Posterior vena cava (tissue), 2 donors: ENCODE measurements around the gene MYO15B. TPM values are rescaled to one million over a fixed set of nuclear protein-coding genes. Genes with fewer than 3 reads are reported as not detected.
"Not testable (repeated sequence)": the region's sequence is repeated elsewhere in the genome, so short reads cannot be mapped to it uniquely, and the experiment has no call there.

Source experiments
- DNase-seq: peaks from one replicate; pipeline ENCODE4 v3.0.0-alpha.2; 2020; ENCODE audit warnings: low spot score
- intact Hi-C, 2 donors: fragments of 100-400 bp; cut with DNase I; formaldehyde crosslinking; loops; one replicate each; pipeline versions ENCODE4 v1.14.1 to v1.14.2; 2022 to 2023
- total RNA-seq, 2 donors: library from RNA; stranded (reverse); fragmentation: NEBNext Ultra II Directional; extraction: Animal tissue kit (Norgen Biotek cat#: 25700); gene quantifications; one replicate each; pipeline ENCODE4 v1.2.1, GENCODE V29; 2021
- donor health status: DM: yes; HTN: yes; CAD: no.
- donor health status: DM: yes; HTN: yes; CAD: no.

MYO15B gene
- total RNA-seq, 2 donors from 2014 or later = 76.5 to 114 TPM

DNA sequence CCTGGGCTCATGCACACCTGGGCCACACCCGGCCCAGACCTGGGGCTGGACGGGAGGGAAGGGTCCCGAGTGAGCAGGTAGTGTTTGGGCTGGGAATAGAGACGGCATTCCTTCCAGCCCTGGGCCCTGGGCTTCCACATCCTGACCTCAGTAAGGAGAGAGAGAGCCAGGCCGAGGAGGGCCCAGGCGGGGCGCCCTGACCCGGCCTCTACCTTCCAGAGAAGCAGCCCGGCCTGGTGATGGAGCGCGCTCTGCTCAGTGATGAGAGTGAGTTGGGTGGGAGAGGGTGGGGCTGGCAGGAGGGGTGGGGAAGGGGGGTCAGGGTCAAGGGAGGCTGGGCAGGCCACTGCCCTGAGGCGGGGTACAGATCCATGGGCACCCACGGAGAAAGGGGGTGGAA is 13.6 kb upstream of the MYO15B start:
- no peak for DNase-seq
- intact Hi-C loops = no loop called here

DNA sequence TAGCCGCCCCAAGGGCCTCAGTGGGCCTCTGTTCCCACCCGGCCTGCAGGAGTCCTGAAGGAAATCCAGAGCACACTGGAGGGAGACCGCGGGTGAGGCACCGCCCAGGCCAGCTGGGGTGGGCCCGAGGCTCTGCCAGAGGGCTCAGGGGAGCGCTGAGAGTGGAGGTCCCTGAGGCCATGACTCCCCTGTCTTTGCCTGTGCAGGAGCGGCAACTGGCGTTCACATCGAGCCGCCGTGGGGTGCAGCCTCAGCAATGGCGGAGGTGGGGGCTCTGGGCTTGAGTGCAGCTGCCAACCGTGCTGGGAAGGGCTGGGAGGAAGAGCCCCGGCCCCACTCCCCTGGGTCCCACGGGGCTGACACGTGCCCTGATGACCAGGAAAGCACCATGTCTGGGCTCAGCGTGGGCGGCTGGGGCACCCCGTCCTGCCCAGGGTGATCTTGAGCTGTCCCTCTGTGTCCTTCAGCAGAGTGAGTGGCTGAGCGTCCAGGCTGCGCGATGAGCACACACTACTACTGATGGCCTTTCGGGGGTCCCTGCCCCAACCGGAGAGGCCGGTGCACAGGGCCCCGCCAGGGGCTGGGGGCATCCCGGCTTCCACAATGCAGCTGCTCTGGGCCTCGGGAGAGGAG is 13.1 kb upstream of the MYO15B start:
- intact Hi-C loops = no loop called here
- no peak for DNase-seq

DNA sequence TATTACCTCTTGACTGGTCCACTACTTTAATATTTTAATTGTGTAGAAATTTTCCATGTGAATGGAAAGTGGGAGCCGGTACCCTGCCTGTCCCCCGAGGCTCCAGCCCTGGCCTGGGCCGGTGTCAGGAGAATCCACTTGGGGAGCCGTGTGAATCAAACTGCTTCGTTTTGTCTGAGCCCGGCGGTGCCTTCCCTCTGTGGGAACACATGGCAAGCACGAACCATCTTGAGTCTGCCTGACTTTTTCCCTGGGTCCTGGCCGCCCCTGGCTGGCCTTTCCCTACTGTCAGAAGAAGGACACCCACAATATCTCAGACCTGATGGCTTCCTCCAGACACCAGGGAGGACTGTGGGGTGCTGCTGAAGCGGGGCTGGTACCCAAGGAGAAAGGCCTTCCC is 12.4 kb upstream of the MYO15B start:
- DNase-seq = no peak
- intact Hi-C loops = no loop called here

DNA sequence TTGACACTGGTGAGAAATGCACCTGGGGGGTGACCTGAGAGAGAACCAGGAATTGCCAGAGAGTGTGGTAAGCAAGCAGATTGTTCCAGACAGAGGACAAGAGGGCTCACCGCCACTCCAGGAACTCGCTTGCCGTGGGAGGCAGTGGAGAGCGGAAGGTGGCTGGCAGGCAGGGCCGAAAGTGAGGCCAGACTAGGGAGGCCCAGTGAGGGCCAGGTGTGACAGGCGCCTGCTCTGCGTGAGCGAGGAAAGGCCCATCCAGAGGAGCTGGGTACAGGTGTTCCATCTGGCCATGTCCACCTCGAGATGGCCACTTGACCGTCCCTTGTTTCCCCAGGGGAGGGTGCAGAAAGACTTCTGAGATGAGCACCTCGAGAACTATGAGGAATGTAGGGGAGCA is 11.9 kb upstream of the MYO15B start:
- intact Hi-C loops = no loop called here
- no peak for DNase-seq

DNA sequence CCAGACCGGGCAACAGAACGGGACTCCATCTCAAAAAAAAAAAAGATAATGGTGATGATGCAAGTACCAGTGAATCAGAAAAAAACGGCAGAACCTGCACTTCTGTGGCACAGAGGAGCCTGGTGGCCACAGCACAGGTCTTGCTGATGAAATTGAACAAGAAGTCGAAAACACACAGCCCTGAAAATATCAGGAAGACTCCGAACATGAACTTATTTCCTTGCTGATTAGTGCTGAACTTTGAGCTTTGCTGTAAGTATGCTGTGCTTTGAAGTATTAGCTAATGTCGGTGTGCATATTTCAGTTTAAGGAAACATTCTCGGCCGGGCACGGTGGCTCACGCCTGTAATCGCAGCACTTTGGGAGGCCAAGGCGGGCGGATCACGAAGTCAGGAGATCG is 10.9 kb upstream of the MYO15B start:
- no peak for DNase-seq
- intact Hi-C loops = no loop called here

DNA sequence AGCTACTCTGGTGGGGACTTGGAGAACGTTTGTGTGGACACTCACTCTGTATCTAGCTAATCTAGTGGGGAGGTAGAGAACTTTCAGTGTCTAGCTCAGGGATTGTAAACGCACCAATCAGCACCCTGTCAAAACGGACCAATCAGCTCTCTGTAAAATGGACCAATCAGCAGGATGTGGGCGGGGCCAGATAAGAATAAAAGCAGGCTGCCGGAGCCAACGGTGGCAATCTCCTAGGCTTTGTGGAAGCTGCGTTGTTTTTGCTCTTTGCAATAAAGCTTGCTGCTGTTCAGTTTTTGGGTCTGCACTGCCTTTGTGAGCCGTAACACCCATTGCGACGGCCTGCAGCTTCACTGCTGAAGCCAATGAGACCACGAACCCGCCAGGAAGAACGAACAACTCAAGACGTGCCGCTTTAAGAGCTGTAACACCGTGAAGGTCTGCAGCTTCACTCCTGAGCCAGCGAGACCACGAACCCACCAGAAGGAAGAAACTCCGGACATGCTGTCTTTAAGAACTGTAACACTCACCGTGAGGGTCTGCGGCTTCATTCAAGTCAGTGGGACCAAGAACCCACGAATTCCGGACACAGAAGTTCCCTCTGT is 6.4 kb upstream of the MYO15B start:
- DNase-seq = not testable (repeated sequence)
- intact Hi-C loops = loop anchor here in 1 of 2 donors (10.0 kb wide), 1 partner anchor 156 kb away; no protein-coding TSS in a partner anchor

DNA sequence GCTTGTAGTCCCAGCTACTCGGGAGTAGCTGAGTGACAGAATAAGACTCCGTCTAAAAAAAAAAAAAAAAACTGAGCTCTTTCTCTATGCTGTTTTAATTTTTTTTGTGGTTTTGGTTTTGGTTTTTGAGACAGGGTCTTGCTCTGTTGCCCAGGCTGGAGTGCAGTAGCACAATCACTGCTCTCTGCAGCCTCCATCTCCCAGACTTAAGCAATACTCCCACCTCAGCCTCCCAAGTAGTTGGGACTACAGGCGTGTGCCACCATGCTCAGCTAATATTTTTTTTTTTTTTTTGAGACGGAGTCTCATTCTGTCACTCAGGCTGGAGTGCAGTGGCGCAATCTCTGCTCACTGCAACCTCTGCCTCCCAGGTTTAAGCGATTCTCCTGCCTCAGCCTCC is 4.4 kb upstream of the MYO15B start:
- DNase-seq = not testable (repeated sequence)
- intact Hi-C loops = loop anchor here in 1 of 2 donors (10.0 kb wide), 1 partner anchor 158 kb away; no protein-coding TSS in a partner anchor

- DNase-seq = no peak
- intact Hi-C loops = loop anchor here (5.0 to 10.0 kb wide), 3 partner anchors 68 to 168 kb away; partner anchors contain the start of genes CASKIN2 (in 1 of the 2) and TSEN54 (in 1 of the 2)
Observed at GRCh38 chr17:75584849-75585175, 2.8 kb upstream of the MYO15B start.

- no peak for DNase-seq
- intact Hi-C loops = loop anchor here (5.0 to 10.0 kb wide), 3 partner anchors 71 to 171 kb away; partner anchors contain the start of genes CASKIN2 (in 1 of the 2) and TSEN54 (in 1 of the 2)
Observed at GRCh38 chr17:75588596-75589011, 1.0 kb downstream of the MYO15B start.

DNA sequence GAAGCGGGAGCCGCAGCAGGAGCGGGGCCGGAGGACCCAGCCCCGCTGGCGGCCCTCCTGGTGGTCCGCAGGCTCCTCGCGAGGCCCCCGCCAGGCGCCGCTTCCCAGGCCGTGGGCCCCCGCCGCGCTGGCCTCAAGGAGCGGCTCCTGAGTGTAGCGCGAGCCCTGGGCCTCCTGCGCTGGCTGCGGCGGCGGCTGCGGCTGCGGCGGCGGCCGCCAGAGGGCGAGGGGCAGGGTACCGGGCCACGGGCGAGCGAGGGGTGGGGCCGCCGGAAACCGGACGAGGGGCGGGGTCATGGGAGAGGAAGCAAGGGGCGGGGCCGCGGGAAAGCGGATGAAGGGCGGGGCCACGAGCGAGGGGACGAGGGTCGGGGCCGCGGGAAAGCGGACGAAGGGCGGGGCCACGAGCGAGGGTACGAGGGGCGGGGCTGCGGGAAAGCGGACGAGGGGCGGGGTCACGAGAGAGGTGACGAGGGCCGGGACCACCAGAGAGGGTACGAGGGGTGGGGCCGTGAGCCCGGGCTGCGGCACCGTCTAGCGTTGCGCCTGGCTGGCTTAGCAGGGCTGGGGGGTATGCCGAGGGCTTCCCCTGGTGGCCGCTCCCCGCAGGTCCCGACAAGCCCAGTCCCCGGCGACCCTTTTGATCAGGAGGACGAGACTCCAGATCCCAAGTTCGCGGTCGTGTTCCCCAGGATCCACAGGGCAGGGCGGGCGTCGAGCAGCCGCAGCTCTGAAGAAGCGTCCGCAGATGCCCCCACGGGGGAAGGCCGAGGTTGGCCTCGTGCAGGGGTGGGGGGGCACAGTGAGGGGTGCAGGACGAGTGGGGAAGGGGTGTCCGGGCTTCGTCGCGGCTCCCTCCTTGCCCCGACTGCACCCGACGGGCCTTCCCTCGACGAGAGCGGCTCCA is 1.7 kb downstream of the MYO15B start:
- intact Hi-C loops = loop anchor here (5.0 to 10.0 kb wide), 3 partner anchors 72 to 172 kb away; partner anchors contain the start of genes CASKIN2 (in 1 of the 2) and TSEN54 (in 1 of the 2)
- peak; percentile 99 for DNase-seq

DNA sequence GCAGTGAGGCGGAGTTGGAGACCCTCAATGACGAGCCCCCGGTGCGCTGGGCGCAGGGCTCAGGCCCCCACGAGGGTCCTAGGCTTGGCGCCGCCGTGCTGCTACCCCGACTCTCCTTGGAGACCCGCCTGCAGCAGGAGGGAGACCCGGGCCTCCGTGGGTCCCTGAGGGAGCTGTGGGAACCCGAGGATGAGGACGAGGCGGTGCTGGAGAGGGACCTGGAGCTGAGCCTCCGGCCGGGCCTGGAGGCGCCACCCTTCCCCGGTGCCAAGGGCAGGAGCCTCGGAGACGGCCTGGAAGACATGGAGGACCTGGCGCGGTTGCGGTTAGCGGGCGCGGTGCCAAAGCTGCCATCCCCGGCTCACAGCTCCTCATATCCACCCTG is 2.3 kb downstream of the MYO15B start:
- no peak for DNase-seq
- intact Hi-C loops = loop anchor here (5.0 to 10.0 kb wide), 3 partner anchors 73 to 173 kb away; partner anchors contain the start of genes CASKIN2 (in 1 of the 2) and TSEN54 (in 1 of the 2)

GRCh38 chr17:75590314-75590761 is 2.7 kb downstream of the MYO15B start:
- intact Hi-C loops = no loop called here
- no peak for DNase-seq

- intact Hi-C loops = no loop called here
- no peak for DNase-seq
Observed at GRCh38 chr17:75590849-75591721, 3.5 kb downstream of the MYO15B start.

GRCh38 chr17:75591722-75592302 is 4.2 kb downstream of the MYO15B start:
- DNase-seq = no peak
- intact Hi-C loops = no loop called here

DNA sequence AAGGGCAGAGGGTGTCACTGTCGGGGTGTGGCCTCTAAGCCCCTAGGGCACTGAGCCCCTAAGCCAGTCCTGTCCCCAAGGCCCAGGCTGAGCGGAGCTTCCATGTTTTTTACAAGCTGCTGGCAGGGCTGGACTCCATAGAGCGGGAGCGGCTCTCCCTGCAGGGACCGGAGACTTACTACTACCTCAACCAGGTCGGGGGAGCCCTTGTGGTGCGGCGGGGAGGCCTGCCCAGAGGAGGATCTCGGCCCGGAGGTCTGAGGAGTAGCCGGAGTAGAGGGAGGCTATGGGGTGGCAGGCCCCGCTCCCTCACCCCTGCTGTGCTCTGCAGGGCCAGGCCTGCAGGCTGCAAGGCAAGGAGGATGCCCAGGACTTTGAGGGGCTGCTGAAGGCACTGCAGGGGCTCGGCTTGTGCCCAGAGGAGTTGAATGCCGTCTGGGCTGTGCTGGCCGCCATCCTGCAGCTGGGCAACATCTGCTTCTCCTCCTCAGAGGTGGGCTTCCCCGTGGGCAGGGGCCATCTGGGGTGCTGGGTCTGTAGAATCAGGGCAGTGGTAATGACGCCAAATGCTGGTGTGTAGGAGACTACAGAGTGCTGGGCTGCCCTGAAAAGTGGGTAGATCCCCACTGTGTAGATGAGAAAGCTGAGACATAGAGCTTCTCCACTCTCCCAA is 4.9 kb downstream of the MYO15B start:
- intact Hi-C loops = no loop called here
- DNase-seq = no peak

- DNase-seq, intact Hi-C loops: not testable (repeated sequence)
Observed at GRCh38 chr17:75593430-75593829, 5.8 kb downstream of the MYO15B start.

DNA sequence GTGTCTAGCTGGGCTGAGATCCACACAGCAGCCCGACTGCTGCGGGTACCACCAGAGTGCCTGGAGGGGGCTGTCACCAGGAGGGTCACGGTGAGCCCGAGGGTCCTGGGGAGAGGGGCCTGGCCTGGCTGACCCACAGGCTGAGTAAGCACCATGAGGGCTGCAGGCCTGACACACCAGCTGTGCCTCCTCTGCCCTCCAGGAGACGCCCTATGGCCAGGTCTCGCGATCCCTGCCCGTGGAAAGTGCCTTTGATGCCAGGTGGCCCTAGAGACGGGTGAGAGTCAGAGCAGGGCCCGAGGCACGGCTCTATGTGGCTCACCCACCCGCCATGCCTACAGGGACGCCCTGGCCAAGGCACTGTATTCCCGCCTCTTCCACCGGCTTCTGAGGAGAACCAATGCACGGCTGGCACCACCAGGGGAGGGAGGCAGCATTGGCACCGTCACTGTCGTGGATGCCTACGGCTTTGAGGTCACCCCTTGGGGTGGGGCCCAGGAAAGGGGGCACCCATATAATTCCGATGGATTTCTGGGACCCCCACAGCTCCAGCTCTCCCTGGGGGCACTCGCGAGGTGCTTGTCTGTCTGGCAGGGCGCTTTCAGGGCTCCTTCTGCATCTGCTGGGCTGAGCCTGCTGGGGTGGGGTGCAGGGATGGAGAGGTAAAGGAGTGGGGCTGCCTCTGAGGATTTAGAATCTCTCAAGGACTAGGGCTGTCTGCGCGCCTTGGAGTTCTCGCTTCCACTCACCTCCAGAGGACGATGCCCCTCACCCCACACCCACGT is 7.1 kb downstream of the MYO15B start:
- intact Hi-C loops = no loop called here
- no peak for DNase-seq
